ENCODE measurements around the gene KIN.
A peak's percentile ranks its signal among the peaks of the same experiment; 100 is the strongest.
"Not testable (repeated sequence)": the region's sequence is repeated elsewhere in the genome, so short reads cannot be mapped to it uniquely, and the experiment has no call there.

KIN gene, protein sequence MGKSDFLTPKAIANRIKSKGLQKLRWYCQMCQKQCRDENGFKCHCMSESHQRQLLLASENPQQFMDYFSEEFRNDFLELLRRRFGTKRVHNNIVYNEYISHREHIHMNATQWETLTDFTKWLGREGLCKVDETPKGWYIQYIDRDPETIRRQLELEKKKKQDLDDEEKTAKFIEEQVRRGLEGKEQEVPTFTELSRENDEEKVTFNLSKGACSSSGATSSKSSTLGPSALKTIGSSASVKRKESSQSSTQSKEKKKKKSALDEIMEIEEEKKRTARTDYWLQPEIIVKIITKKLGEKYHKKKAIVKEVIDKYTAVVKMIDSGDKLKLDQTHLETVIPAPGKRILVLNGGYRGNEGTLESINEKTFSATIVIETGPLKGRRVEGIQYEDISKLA

DNA sequence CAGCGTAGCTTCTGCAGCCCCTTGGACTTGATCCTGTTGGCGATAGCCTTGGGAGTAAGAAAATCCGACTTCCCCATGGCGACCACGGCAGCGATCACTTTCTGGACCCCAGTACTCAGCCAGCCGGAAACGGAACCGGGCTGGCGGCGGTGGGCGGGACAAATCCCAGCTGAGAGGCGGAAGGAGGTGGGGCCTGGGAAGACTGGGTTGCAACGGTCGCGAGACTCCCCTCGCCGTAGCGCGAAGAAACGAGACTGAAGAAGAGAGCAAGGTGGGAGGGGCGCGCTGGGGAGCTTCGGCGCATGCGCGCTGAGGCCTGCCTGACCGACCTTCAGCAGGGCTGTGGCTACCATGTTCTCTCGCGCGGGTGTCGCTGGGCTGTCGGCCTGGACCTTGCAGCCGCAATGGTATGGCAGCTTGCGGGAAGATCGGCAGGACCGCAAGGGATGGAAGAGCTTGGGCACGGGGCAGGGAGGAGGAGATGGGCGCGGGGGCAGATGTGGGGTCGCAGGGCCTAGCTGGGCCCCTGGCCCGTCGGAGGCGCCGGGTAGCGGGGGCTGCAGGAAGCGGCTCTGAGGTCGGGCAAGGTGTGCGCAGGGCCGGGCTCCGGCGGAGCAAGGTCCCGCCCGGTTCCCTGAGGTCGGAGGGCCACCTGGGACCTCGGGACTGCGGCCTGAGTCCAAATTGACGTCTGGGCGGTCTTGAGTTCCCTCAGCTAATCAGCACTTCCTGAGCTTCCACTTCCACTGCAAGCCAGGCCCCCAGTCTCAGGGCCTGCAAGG is at the start of gene KIN, which contains the start of gene ATP5F1C:
KIN (minus strand) TSS at position 137 of the 782 bp plus-strand sequence; CDS start at position 77, 60 bp downstream.
ATP5F1C (plus strand) TSS at position 321 of the 782 bp plus-strand sequence; CDS start at position 352, 31 bp downstream.
- DNase-seq (ENCODE audit: low read depth, low spot score) = peak; percentile 77

DNA sequence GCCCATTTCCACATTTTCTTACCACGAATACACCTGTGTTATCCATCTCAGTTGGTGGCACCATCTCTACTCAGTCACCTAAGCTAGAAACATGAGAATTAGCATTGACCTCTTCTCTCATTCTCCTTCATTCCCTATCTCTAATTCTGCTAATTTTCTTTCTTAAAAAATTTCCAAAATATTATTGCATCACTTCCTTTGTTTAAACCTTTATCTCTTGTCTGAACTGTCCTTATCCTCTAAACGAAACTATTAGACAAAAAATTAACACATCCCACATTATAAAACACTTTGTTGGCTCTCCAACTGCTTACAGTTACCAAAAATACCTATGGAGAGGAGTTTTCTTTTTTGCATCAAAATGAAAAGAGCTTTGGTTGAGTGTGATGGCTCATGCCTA is 48.8 kb upstream of the KIN start:
- no peak for DNase-seq (ENCODE audit: low read depth, low spot score)

DNA sequence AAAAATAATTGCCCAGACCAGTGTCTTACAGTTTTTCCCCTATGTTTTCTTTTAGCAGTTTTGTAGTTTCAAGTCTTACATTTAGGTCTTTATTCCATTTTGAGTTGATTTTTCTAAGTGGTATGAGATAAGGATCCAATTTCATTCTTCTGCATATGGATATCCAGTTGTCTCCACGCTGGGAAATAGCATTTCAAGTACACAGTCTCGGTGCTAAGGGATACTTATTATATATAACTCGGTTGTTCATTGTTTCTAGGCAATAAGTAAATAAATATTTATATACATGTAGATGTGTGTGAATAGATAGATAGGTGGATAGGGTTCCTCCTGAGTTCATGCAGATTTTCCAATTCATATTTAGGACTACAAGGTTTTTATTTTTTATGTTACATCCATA is 46.5 kb upstream of the KIN start:
- no peak for DNase-seq (ENCODE audit: low read depth, low spot score)

DNA sequence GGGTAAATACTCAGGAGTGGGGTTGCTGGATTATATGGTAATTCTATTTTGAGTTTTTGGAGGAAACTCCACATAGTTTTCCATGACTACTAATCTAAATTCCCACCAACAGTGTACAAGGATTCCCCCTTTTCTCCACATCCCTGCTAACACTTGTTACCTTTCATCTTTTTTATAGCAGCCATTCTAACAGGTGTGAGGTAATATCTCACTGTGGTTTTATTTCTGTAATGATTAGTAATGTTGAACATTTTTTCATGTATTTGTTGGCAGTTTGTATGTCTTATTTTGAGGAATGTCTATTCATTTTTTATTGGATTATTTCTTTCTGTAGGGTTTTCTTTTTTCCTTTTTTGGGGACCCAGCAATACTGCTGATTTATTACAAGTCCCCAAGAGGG is 45.4 kb upstream of the KIN start:
- DNase-seq (ENCODE audit: low read depth, low spot score) = no peak

DNA sequence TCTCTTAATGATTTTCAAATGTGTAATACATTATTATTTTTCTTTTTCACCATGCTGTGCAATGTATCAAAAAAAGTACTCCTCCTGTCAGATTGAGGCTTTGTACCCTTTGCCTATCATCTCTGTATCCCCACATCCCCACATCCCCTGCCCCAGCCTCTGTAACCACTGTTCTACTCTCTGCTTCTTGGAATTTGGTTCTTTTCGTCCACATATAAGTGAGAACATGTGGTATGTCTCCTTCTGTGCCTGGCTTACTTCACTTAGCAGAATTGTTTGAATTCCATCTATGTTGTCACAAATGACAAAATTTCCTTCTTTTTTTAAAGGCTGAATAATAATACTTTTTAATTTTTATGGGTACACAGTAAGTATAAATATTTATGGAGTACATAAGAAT is 44.3 kb upstream of the KIN start:
- no peak for DNase-seq (ENCODE audit: low read depth, low spot score)

DNA sequence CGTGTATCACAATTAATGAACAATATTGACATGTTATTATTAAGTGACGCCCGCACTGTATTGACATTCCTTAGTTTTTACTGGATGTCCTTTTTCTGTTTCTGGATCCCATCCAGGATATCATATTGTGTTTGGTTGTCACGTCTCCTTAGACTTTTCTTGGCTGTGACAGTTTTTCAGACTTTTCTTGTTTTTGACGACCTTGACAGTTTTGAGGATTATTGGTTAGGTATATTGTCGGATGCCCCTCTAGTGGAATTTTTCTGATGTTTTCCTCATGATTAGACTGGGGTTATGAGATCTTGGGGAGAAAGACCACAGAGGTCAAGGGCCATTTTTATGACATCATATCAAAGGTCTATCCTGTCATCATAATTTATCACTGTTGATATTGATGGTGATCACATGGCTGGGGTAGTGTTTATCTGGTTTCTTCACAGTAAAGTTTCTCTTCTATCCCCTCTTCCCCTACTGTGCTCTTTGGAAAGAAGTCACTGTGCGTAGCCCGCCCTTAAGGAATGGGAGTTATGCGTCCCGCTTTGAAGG is 41.6 kb upstream of the KIN start:
- DNase-seq (ENCODE audit: low read depth, low spot score) = no peak

DNA sequence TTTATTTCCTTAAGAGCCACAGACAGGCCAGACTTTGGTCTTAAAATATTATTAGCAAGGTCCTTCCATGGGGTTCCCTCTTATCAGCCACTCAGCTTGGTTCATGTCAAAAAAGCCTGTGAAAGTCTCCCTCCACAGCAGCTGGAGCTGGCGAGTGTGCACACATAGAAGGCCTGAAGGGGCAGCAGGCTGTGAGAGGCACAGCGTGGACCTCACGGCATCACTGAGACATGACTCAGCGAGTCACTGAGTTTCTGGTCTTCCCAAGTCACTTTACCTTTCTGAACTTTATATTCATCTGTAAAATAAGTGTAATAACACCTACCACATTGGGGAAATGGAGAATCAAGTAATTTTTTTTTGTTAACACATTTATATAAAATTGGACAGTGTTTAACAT is 39.2 kb upstream of the KIN start:
- no peak for DNase-seq (ENCODE audit: low read depth, low spot score)

DNA sequence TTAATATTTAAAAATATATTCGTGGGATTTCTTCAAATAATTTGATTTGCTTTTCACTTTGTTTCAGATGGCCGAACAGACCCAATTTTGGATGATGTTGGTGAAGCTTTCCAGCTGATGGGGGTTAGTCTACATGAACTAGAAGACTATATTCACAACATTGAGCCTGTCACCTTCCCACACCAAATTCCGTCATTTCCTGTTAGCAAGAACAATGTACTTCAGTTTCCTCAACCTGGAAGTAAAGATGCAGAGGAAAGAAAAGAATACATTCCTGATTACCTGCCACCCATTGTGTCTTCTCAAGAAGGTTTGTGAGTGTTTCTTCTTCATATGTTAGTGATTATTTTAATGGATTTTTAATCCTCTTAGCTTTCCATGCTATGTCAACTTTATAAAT is 36.5 kb upstream of the KIN start:
- no peak for DNase-seq (ENCODE audit: low read depth, low spot score)

DNA sequence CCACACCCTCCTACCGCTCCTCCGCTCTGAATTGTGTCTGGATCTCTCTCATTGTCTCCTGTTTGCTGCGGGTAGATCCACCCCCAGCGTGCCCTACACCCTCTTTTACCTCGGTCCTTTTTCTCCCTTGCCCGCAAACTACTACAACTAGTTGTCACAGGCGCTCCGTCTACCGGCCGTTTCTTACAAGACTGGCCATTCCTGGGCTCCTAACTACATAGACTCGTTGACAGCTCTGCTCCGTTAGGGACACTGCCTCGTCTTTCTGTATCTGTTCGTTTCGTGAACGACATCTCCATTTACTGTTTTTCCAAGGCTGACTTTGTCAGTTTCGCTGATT is 31.3 kb upstream of the KIN start:
- no peak for DNase-seq (ENCODE audit: low read depth, low spot score)

DNA sequence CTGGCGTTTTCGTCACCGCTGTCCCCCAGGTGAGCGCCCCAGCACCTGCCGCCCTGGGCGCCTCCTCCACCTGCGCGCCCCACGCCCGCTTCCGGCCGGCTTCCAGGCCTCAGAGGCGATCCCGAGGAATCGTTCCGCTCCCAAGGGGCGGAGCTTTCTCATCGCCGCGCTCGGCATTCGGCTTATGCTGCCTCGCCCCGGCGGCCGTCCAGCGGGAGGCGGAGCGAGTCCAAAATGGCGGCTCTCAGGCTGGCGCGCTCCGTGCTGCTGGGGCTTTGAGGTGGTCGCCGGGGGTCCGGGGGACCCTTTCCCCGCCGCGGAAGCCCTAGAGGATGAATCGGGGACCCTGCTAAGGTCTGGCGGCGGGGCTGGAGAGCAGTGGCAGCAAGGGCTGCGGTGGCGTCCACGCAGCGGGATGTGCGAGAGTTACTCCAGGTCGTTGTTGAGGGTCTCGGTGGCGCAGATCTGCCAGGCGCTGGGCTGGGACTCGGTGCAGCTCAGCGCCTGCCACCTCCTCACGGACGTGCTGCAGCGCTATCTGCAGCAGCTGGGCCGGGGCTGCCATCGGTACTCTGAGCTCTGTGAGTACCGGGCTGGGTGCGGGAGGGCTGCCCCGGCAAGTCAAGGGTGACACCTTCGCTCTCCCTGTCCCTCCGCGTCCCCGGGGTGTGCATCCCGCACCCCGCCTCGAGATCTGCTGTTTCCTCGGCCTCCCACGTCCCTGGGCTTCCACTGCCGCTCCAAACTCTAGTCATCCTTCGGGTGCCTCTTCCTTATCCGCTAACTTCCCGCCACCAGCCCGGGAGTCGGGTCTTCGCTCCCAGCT is 30.7 kb upstream of the KIN start, which contains the start of gene TAF3:
TAF3 (plus strand) TSS at position 211 of the 826 bp plus-strand sequence; CDS start at position 416, 205 bp downstream.
- DNase-seq (ENCODE audit: low read depth, low spot score) = peak; percentile 57

DNA sequence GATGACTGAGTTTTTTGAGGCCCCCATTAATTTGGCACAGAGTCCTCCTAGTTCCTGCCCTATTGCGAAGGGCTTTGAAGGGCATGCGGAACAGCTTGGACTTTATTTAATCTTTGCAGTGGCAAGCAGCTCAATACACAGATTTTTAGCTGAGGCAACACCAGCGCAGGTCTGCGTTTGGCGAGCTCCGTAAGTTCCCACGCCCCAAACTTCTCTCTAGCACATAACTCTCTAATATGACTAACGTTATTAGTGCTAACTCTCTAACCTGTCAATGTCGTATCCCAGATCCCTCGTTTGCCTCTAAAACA is 30.1 kb upstream of the KIN start:
- DNase-seq (ENCODE audit: low read depth, low spot score) = no peak

DNA sequence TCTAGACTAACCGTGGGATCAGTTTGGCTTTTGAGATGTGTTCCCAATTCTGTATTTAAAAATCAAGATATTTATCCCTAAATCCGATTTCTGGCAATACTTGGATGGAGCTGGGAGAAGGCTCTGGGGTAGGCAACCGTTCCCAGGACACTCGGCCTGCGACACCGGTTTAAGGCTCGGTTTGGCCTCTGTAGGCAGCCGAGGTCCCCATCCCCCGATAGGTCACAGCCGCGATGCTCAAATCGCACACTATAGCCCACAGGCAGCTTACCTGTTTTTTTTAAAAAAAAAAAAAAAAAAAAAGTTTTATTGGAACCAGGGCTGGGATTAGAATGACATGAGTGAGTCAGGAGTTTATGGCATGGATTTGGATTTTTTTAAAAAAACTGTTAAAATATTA is 29.8 kb upstream of the KIN start:
- DNase-seq (ENCODE audit: low read depth, low spot score) = no peak

DNA sequence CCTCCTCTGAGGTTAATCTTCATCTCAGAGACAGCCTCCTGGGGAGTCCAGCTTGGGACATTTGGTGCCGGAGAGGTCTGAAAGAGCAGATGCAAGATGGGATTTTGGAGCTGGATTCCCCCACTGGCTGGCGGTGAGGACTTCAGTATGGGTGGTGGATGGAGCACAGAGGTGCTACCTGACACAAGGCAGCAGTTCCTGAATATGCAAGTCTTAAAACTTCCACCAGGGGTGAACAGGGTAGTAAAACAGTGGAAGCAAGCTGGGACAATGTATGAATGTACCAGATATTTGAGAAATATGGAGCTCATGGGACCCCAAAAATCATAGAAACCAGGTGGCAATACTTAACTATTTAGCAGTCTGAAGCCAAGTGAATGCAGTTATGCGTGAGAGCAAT is 25.7 kb upstream of the KIN start:
- DNase-seq (ENCODE audit: low read depth, low spot score) = no peak

DNA sequence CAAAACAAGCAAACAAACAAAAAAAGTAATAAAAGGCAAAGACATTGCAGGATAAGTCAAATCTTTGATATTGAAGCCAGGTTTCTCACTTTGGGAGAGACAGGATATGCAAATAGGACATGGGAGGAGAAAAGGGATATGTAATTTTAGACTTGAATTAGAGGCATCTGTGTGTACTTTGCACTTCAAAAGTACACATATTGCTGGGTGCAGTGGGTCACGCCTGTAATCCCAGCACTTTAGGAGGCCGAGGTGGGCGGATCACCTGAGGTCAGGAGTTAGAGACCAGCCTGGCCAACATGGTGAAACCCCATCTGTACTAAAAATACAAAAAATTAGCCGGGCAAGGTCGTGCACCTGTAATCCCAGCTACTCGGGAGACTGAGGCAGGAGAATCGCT is 23.9 kb upstream of the KIN start:
- DNase-seq (ENCODE audit: low read depth, low spot score) = not testable (repeated sequence)

DNA sequence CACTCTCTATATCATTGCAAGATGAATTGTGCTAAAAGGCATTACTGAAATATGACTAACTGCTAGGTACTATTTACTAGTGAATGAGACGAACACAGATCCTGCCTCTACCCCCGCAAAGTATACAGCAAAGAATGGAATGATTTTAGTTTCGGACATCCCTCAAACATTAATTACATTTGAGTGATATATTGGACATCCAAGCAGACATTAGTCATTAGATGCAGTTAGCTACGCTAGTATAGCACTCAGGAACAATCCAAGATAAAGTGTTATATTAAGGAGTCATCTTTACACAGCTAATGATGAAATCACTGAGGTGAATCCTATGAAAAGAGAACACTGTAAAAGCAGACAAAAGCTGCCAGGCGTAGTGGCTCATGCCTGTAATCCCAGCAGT is 23.2 kb upstream of the KIN start:
- DNase-seq (ENCODE audit: low read depth, low spot score) = no peak

DNA sequence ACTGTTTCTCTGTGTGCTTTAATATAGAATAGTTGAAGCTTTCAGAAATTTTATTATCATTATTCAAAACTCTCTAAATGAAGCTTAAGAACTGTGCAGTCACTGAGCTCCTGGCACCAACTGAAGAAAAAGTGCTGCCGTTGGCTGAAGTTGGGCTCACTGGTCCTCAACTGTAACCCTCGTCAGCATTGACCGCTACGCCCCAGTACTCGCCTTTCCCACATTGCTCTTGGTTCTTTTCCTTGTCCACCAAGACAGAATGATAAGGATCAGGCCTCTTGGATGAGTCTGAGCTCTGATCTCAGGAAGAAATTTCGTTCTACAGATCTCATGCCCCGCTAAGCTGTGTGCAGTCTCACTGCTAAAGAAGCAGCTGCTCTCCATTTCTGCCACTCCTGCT is 22.6 kb upstream of the KIN start:
- no peak for DNase-seq (ENCODE audit: low read depth, low spot score)

DNA sequence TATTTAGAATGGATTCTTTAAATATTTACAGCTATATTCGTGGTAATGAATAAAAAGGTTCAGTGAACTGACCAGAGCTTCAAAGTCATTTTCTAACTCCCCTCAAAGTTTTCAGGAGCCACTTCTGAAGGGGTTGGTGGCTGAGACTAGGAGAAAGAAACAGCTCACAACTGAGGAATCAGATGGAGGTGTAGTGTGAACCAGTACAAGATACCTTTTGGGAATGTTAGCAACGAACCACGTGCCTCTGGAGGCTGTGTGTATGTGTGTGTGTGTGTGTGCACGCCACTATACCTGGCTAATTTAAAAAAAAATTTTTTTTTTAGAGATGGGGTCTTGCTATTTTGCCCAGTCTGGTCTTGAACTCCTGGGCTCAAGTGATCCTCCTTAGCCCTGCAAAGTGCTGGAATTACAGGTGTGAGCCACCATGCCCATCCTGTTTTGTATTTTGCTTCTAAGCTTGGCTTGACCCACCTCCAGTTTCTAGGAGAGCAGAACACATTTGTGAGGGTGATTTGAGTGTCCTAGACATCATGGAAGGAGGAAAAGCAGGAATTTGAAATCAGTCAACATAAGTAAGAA is 21.0 kb upstream of the KIN start:
- no peak for DNase-seq (ENCODE audit: low read depth, low spot score)

DNA sequence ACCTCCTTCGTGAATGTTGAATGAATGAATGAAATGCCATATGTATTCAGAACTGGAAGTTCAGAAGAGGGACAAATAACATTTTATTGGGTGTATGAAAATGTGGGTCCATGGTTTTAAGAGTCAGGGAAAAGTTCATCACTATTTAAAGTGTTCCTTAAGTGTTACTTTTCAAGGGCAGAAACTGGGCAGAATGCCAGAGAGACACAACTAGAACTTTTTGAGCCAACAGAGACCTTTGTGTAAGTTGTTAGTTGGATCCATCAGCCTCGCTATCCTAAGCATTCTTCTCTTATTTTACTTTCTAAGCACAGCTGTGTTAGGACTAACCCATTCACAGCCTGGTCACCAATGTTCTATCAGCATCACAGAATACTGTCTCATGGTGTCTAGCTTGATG is 16.9 kb upstream of the KIN start:
- DNase-seq (ENCODE audit: low read depth, low spot score) = no peak

DNA sequence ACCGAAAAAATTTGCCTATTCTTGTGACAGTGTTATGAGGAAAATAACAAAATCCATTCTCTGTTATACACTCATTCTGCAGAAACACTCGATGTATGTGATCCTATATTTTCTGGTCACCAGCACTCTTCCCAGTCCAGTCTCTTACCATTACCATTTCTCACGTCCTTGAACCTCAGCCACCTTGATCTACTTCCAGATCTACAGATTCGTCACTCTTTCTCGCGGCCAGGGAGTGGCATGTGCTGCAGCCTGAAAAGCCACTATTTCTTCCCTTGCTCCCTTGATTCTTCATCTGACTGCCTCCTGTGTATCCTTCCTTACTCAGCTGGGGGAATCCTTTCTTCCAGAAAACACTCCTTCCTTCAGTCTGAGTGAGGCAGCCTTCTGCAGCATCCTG is 16.4 kb upstream of the KIN start:
- DNase-seq (ENCODE audit: low read depth, low spot score) = no peak

DNA sequence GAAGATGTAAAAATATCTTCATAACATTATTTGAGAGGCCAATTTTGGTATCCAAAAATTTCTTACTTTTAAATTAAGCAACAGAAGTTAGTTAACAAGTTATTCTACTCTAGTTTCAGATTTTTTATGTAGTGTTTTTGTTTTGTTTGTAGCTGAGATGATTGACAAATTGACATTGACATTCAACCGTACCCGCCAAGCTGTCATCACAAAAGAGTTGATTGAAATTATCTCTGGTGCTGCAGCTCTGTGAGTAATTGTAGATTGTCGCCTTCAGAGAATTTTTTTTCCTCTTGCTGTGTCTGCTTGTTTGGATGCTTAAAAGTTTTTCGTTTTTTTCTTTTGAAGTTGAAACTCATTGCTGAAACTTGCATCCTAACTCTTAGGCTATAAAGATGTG is 14.8 kb upstream of the KIN start:
- no peak for DNase-seq (ENCODE audit: low read depth, low spot score)

DNA sequence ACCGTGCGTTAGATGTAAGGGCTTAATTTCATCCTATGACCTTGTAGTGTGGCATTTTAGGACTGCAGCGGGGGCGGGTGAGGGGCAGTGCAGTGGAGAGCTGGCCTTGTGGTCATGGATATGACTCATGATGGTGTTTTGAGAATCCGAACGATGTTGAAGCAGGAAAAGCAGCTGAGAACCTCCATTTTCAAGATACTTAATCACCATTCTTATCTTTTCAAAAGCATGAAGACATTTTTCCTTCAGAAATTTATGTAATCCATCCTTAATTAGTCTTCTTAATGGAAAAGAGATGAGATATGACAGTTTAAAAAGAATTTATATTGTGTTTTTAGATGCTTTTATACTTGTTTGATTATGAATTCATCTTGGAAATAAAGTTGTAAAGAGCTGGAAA is 9.8 kb upstream of the KIN start:
- DNase-seq (ENCODE audit: low read depth, low spot score) = no peak

DNA sequence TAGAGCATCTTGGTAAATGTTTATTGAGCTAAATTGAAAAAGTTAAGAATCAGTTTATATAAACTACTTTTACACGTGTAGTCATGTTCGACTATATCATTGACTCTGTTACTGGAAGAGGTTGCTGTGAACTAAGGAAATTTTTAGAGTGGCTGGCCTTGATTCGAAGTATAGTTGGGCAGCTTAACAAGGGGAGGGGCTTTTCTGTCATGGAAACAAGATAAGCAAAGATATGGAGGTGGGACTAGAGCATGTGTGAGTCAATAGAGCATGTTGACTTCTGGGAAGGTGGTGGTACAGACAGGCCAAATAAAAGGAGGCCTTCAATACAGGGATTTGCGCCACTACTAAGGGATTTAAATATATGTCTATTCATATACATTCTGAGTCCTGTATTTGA is 7.8 kb upstream of the KIN start:
- no peak for DNase-seq (ENCODE audit: low read depth, low spot score)
